Body of pancreas (tissue), 4 donors: ENCODE measurements around the gene TRAF3.

Experiments used
- CTCF ChIP-seq, 7 experiments: fragments of 450-650 bp in 4 of 7; fragments of 200-600 bp in 3 of 7; sonication (generic) in 3 of 7; IDR thresholded peaks; one replicate each; pipeline ENCODE4 v1.5.1; 2016 to 2019; ENCODE audit warnings: antibody characterized with exemption in 7 of 7
- POLR2A ChIP-seq, 3 donors: fragments of 450-650 bp; IDR thresholded peaks; one replicate each; pipeline ENCODE4 v1.6.1; 2016; ENCODE audit warnings: antibody characterized with exemption in 3 of 3, mild to moderate bottlenecking in 2 of 3

DNA sequence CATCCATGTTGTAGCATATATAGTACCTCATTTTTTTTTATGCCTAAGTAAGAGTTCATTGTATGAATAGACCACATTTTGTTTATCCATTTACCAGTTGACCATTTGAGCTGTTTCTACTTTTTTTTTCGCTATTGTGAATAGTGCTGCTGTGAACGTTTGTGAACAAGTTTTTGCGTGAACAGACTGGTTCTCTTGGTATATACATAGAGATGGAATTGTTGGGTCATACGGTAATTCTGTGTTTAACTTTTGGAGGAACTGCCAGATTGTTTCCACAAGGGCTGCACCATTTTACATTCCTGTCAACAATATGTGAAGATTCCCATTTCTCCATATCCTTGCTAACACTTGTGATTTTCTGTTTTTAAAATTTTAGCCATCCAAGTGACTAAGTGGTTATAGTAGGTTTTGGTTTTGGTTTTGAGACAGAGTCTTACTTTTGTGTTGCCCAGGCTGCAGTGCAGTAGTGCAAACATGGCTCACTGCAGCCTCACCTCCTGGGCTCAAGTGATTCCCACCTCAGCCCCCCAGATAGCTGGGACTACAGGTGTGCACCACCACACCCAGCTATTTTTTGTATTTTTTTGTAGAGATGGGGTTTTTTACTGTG is 76.9 kb downstream of the TRAF3 start:
- no peak for TF ChIP-seq CTCF (IDR thresholded peaks at IDR 0.05)
- no peak for TF ChIP-seq POLR2A (IDR thresholded peaks at IDR 0.05)
